Activated T-cell treated with anti-CD3 and anti-CD28 coated beads, Interleukin-2, amount 50 U/mL, for 24 hours (primary cell): ENCODE measurements around the gene UBXN6.

ENCODE experiments used
- DNase-seq: peaks from one replicate; pipeline ENCODE4 v3.0.0-alpha.2; 2020
- H3K27ac Mint-ChIP-seq: 2 replicates; pipeline ENCODE4 v1.8.0; 2020; ENCODE audit warnings: mild to moderate bottlenecking, mixed read lengths
- H3K27me3 Mint-ChIP-seq: 2 replicates; pipeline ENCODE4 v1.8.0; 2020; ENCODE audit warnings: mixed read lengths
- H3K36me3 Mint-ChIP-seq: 2 replicates; pipeline ENCODE4 v1.8.0; 2020; ENCODE audit warnings: low read depth, mixed read lengths
- H3K4me1 Mint-ChIP-seq: 2 replicates; pipeline ENCODE4 v1.8.0; 2020; ENCODE audit warnings: low read depth, mixed read lengths
- H3K4me3 Mint-ChIP-seq: 2 replicates; pipeline ENCODE4 v1.8.0; 2020; ENCODE audit warnings: mild to moderate bottlenecking, moderate library complexity, mixed read lengths
- H3K9me3 Mint-ChIP-seq: 2 replicates; pipeline ENCODE4 v1.8.0; 2020; ENCODE audit warnings: mixed read lengths

The UBXN6 gene

GRCh38 chr19:4477034-4477801 lies 19.6 kb upstream of the UBXN6 start:
- Mint-ChIP-seq H3K4me3 (no peak overlapping the region), H3K4me1 (peaks cover 15% of the 10 kb centered on the region), H3K9me3 (no peaks in the 10 kb centered on the region), H3K36me3 (peaks cover 39% of the 10 kb centered on the region), H3K27ac (no peak overlapping the region), H3K27me3 (no peaks in the 10 kb centered on the region)
- DNase-seq, result no peak

GRCh38 chr19:4474514-4475022 lies 17.0 kb upstream of the UBXN6 start:
- Mint-ChIP-seq H3K4me1 (peaks cover 20% of the 10 kb centered on the region), H3K27me3 (no peaks in the 10 kb centered on the region), H3K9me3 (no peaks in the 10 kb centered on the region), H3K27ac (peak overlapping the region; percentile 53), H3K36me3 (peaks cover 28% of the 10 kb centered on the region), H3K4me3 (no peak overlapping the region)
- DNase-seq, result peak; percentile 42

GRCh38 chr19:4473763-4474513 lies 16.3 kb upstream of the UBXN6 start:
- peaks cover 20% of the 10 kb centered on the region for H3K4me1 Mint-ChIP-seq
- H3K27me3 Mint-ChIP-seq, result no peaks in the 10 kb centered on the region
- no peak for DNase-seq
- peaks cover 28% of the 10 kb centered on the region for H3K36me3 Mint-ChIP-seq
- H3K9me3 Mint-ChIP-seq, result no peaks in the 10 kb centered on the region
- H3K27ac Mint-ChIP-seq, result peak overlapping the region; percentile 53
- no peak overlapping the region for H3K4me3 Mint-ChIP-seq

GRCh38 chr19:4473011-4473762 lies 15.6 kb upstream of the UBXN6 start:
- Mint-ChIP-seq H3K27ac (peak overlapping the region; percentile 69), H3K36me3 (peaks cover 27% of the 10 kb centered on the region), H3K4me3 (no peak overlapping the region), H3K4me1 (peaks cover 20% of the 10 kb centered on the region), H3K27me3 (no peaks in the 10 kb centered on the region), H3K9me3 (no peaks in the 10 kb centered on the region)
- DNase-seq, result no peak

- peaks cover 22% of the 10 kb centered on the region for H3K36me3 Mint-ChIP-seq
These were observed 14.8 kb upstream of the UBXN6 start, which contains the start of gene HDGFL2 for GRCh38 chr19:4472174-4472974. Gene HDGFL2, plus strand, starts transcription at chr19:4472297. Its CDS starts 54 bp downstream, at chr19:4472351.

GRCh38 chr19:4471403-4472173 lies 14.0 kb upstream of the UBXN6 start:
- Mint-ChIP-seq H3K36me3 (peaks cover 15% of the 10 kb centered on the region), H3K4me1 (peaks cover 20% of the 10 kb centered on the region), H3K27ac (no peak overlapping the region), H3K27me3 (no peaks in the 10 kb centered on the region), H3K9me3 (no peaks in the 10 kb centered on the region), H3K4me3 (no peak overlapping the region)
- DNase-seq, result peak; percentile 94

More at GRCh38 chr19:4472174-4472974, 14.8 kb upstream of the UBXN6 start, which contains the start of gene HDGFL2:
- peak; percentile 94 for DNase-seq
- H3K4me1 Mint-ChIP-seq, result peaks cover 20% of the 10 kb centered on the region
- no peaks in the 10 kb centered on the region for H3K27me3 Mint-ChIP-seq
- H3K27ac Mint-ChIP-seq, result peak within 1 kb of the TSS; percentile 69
- no peak within 1 kb of the TSS for H3K4me3 Mint-ChIP-seq
- H3K9me3 Mint-ChIP-seq, result no peaks in the 10 kb centered on the region

- no peaks in the 10 kb centered on the region for H3K27me3 Mint-ChIP-seq
- H3K9me3 Mint-ChIP-seq, result no peaks in the 10 kb centered on the region
- H3K36me3 Mint-ChIP-seq, result no peaks in the 10 kb centered on the region
- no peak overlapping the region for H3K27ac Mint-ChIP-seq
- DNase-seq, result no peak
- H3K4me1 Mint-ChIP-seq, result peaks cover 5% of the 10 kb centered on the region
- H3K4me3 Mint-ChIP-seq, result no peak overlapping the region
These were observed 10.2 kb upstream of the UBXN6 start for GRCh38 chr19:4467835-4468234.

- no peaks in the 10 kb centered on the region for H3K9me3 Mint-ChIP-seq
- DNase-seq, result no peak
- H3K4me1 Mint-ChIP-seq, result no peaks in the 10 kb centered on the region
- H3K4me3 Mint-ChIP-seq, result no peak overlapping the region
- H3K27ac Mint-ChIP-seq, result no peak overlapping the region
- no peaks in the 10 kb centered on the region for H3K36me3 Mint-ChIP-seq
- no peaks in the 10 kb centered on the region for H3K27me3 Mint-ChIP-seq
These were observed 7.4 kb upstream of the UBXN6 start for GRCh38 chr19:4464815-4465581.

- Mint-ChIP-seq H3K27me3 (no peaks in the 10 kb centered on the region), H3K4me3 (peak overlapping the region; percentile 81), H3K9me3 (no peaks in the 10 kb centered on the region), H3K4me1 (peaks cover 17% of the 10 kb centered on the region), H3K27ac (peak overlapping the region; percentile 92), H3K36me3 (peaks cover 16% of the 10 kb centered on the region)
- DNase-seq, result no peak
These were observed 546 bp downstream of the UBXN6 start for GRCh38 chr19:4456843-4457653.

GRCh38 chr19:4456476-4456842 lies 1.1 kb downstream of the UBXN6 start:
- H3K4me3 Mint-ChIP-seq, result peak overlapping the region; percentile 81
- H3K27me3 Mint-ChIP-seq, result no peaks in the 10 kb centered on the region
- no peaks in the 10 kb centered on the region for H3K9me3 Mint-ChIP-seq
- peaks cover 17% of the 10 kb centered on the region for H3K4me1 Mint-ChIP-seq
- DNase-seq, result peak; percentile 38
- peak overlapping the region; percentile 89 for H3K27ac Mint-ChIP-seq
- H3K36me3 Mint-ChIP-seq, result peaks cover 19% of the 10 kb centered on the region

GRCh38 chr19:4455719-4456475 lies 1.7 kb downstream of the UBXN6 start:
- H3K27me3 Mint-ChIP-seq, result no peaks in the 10 kb centered on the region
- peak overlapping the region; percentile 81 for H3K4me3 Mint-ChIP-seq
- H3K27ac Mint-ChIP-seq, result peak overlapping the region; percentile 89
- peaks cover 17% of the 10 kb centered on the region for H3K4me1 Mint-ChIP-seq
- no peak for DNase-seq
- H3K36me3 Mint-ChIP-seq, result peaks cover 23% of the 10 kb centered on the region
- H3K9me3 Mint-ChIP-seq, result no peaks in the 10 kb centered on the region
